OCI-LY3 (cell line): Measurements from ENCODE around the gene ESRRG.
A peak's percentile ranks its signal among the peaks of the same experiment; 100 is the strongest.

Experiments
- EZH2phosphoT487 ChIP-seq: fragments of 200-600 bp; shearing (Covaris generic); IDR thresholded peaks from 2 replicates; pipeline ENCODE4 v1.6.1; 2018; ENCODE audit warnings: antibody characterized with exemption, mixed run types, low read depth
- TF ChIP-seq, protein P1 (sequence below): fragments of 200-600, 300-600 bp; sonication (generic); IDR thresholded peaks from 2 replicates; pipeline ENCODE4 v1.5.1; 2014; ENCODE audit warnings: antibody characterized with exemption, low read length, low read depth

- TF ChIP-seq, protein P1, sequence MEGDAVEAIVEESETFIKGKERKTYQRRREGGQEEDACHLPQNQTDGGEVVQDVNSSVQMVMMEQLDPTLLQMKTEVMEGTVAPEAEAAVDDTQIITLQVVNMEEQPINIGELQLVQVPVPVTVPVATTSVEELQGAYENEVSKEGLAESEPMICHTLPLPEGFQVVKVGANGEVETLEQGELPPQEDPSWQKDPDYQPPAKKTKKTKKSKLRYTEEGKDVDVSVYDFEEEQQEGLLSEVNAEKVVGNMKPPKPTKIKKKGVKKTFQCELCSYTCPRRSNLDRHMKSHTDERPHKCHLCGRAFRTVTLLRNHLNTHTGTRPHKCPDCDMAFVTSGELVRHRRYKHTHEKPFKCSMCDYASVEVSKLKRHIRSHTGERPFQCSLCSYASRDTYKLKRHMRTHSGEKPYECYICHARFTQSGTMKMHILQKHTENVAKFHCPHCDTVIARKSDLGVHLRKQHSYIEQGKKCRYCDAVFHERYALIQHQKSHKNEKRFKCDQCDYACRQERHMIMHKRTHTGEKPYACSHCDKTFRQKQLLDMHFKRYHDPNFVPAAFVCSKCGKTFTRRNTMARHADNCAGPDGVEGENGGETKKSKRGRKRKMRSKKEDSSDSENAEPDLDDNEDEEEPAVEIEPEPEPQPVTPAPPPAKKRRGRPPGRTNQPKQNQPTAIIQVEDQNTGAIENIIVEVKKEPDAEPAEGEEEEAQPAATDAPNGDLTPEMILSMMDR = peak; percentile 63
- no peak for TF ChIP-seq EZH2phosphoT487
Observed at GRCh38 chr1:216750031-216750627, 26.9 kb upstream of the ESRRG start.
